ENCODE results near the gene NF2. TPM values are rescaled to one million over a fixed set of nuclear protein-coding genes. Genes with fewer than 3 reads are reported as not detected.
A peak's percentile ranks its signal among the peaks of the same experiment; 100 is the strongest.

Gene NF2
- total RNA-seq, 8 experiments from 2014 or later: 20.3 to 51.2 (median 34.8) TPM

- Histone ChIP-seq H3K27ac (no peak overlapping the region), H3K4me1 (replicated peaks in 1 of 2) (peaks cover 14 to 18% of the 10 kb centered on the region in 2 donors)
- in situ Hi-C loops (cut with MboI; ENCODE audit: low pct_unique_long_range_greater_than_20kb in 2 of 9, low sequenced_read_pairs in 9 of 9, unreplicated experiment in 9 of 9): loop anchor here in 4 of 9 experiments (25.0 kb wide), 2 partner anchors 321 to 396 kb away; partner anchors contain the start of gene HORMAD2 (in 3 of the 4)
Observed at GRCh38 chr22:29691636-29692326, 88.3 kb downstream of the NF2 start.

GRCh38 chr22:29692327-29692640, 88.9 kb downstream of the NF2 start:
- H3K27ac ChIP-seq: no peak overlapping the region
- 20 to 71% methylated on average over 1 to 2 of the region's 4 CpGs; no CpG with 5 or more reads in 8 of the 10 experiments for WGBS, 10 experiments
- H3K4me3 ChIP-seq: no peak overlapping the region
- H3K4me1 ChIP-seq (replicated peaks in 1 of 2): peaks cover 14 to 16% of the 10 kb centered on the region in 2 donors
- in situ Hi-C loops (cut with MboI; ENCODE audit: low pct_unique_long_range_greater_than_20kb in 2 of 9, low sequenced_read_pairs in 9 of 9, unreplicated experiment in 9 of 9): loop anchor here in 4 of 9 experiments (25.0 kb wide), 2 partner anchors 320 to 395 kb away; partner anchors contain the start of gene HORMAD2 (in 3 of the 4)
- ATAC-seq (replicated peaks in 6 of 8): no peak

More at GRCh38 chr22:29691636-29692326, 88.3 kb downstream of the NF2 start:
- H3K4me3 ChIP-seq: no peak overlapping the region
- no peak for ATAC-seq (replicated peaks in 6 of 8)
- 74 to 89% (median 80%) methylated on average over 2 to 5 of the region's 13 CpGs; no CpG with 5 or more reads in 5 of the 10 experiments for WGBS, 10 experiments

- Histone ChIP-seq H3K4me3 (no peak overlapping the region), H3K4me1 (replicated peaks in 1 of 2) (peaks cover 16 to 18% of the 10 kb centered on the region in 2 donors), H3K27ac (no peak overlapping the region)
- no peak for ATAC-seq (replicated peaks in 6 of 8)
- in situ Hi-C loops (cut with MboI; ENCODE audit: low pct_unique_long_range_greater_than_20kb in 2 of 9, low sequenced_read_pairs in 9 of 9, unreplicated experiment in 9 of 9): loop anchor here in 4 of 9 experiments (25.0 kb wide), 2 partner anchors 319 to 394 kb away; partner anchors contain the start of gene HORMAD2 (in 3 of the 4)
- WGBS, 10 experiments: 20 to 100% (median 87%) methylated on average over 1 to 7 of the region's 8 CpGs; no CpG with 5 or more reads in 2 of the 10 experiments
Observed at GRCh38 chr22:29693161-29693560, 89.7 kb downstream of the NF2 start.

GRCh38 chr22:29693671-29694070, 90.2 kb downstream of the NF2 start:
- no peak overlapping the region for H3K27ac ChIP-seq
- peak in 3 of 8 experiments; percentile 42 to 89 (median 67) for ATAC-seq (replicated peaks in 6 of 8)
- WGBS, 10 experiments: 0 to 100% (median 83%) methylated on average over 1 to 8 of the region's 9 CpGs; no CpG with 5 or more reads in 4 of the 10 experiments
- in situ Hi-C loops (cut with MboI; ENCODE audit: low pct_unique_long_range_greater_than_20kb in 2 of 9, low sequenced_read_pairs in 9 of 9, unreplicated experiment in 9 of 9): loop anchor here in 4 of 9 experiments (25.0 kb wide), 2 partner anchors 319 to 394 kb away; partner anchors contain the start of gene HORMAD2 (in 3 of the 4)
- peaks cover 17 to 23% of the 10 kb centered on the region in 2 donors for H3K4me1 ChIP-seq (replicated peaks in 1 of 2)
- no peak overlapping the region for H3K4me3 ChIP-seq

- H3K4me3 ChIP-seq: no peak overlapping the region
- H3K27ac ChIP-seq: no peak overlapping the region
- peaks cover 12 to 18% of the 10 kb centered on the region in 2 donors for H3K4me1 ChIP-seq (replicated peaks in 1 of 2)
- ATAC-seq (replicated peaks in 6 of 8): peak in 1 of 8 experiments; percentile 89
- in situ Hi-C loops (cut with MboI; ENCODE audit: low pct_unique_long_range_greater_than_20kb in 2 of 9, low sequenced_read_pairs in 9 of 9, unreplicated experiment in 9 of 9): loop anchor here in 4 of 9 experiments (25.0 kb wide), 2 partner anchors 317 to 392 kb away; partner anchors contain the start of gene HORMAD2 (in 3 of the 4)
- WGBS, 10 experiments: 80 to 100% (median 100%) methylated on average over 2 to 7 of the region's 33 CpGs; no CpG with 5 or more reads in 7 of the 10 experiments
Observed at GRCh38 chr22:29695129-29695926, 91.9 kb downstream of the NF2 start.

- ATAC-seq (replicated peaks in 6 of 8): peak in 6 of 8 experiments; percentile 9 to 54 (median 26)
- in situ Hi-C loops (cut with MboI; ENCODE audit: low pct_unique_long_range_greater_than_20kb in 2 of 9, low sequenced_read_pairs in 9 of 9, unreplicated experiment in 9 of 9): loop anchor here in 4 of 9 experiments (25.0 kb wide), 2 partner anchors 314 to 389 kb away; partner anchors contain the start of gene HORMAD2 (in 3 of the 4)
- WGBS, 10 experiments: 60 to 100% (median 78%) methylated on average over 1 to 5 of the region's 16 CpGs; no CpG with 5 or more reads in 3 of the 10 experiments
- Histone ChIP-seq H3K27ac (no peak overlapping the region), H3K4me3 (no peak overlapping the region), H3K4me1 (replicated peaks in 1 of 2) (peaks cover 35 to 44% of the 10 kb centered on the region in 2 donors)
Observed at GRCh38 chr22:29697853-29698598, 94.6 kb downstream of the NF2 start.

GRCh38 chr22:29700206-29700899, 96.9 kb downstream of the NF2 start:
- H3K4me1 ChIP-seq (replicated peaks in 1 of 2): peaks cover 56 to 64% of the 10 kb centered on the region in 2 donors
- in situ Hi-C loops (cut with MboI; ENCODE audit: low pct_unique_long_range_greater_than_20kb in 2 of 9, low sequenced_read_pairs in 9 of 9, unreplicated experiment in 9 of 9): no loop called here
- no peak overlapping the region for H3K4me3 ChIP-seq
- no peak overlapping the region for H3K27ac ChIP-seq
- peak in 4 of 8 experiments; percentile 3 to 39 (median 12) for ATAC-seq (replicated peaks in 6 of 8)
- 38 to 70% (median 52%) methylated on average over 1 to 9 of the region's 19 CpGs; no CpG with 5 or more reads in 2 of the 10 experiments for WGBS, 10 experiments

GRCh38 chr22:29700900-29701154, 97.4 kb downstream of the NF2 start:
- no peak overlapping the region for H3K4me3 ChIP-seq
- 20 to 87% (median 63%) methylated on average over 1 to 7 of the region's 9 CpGs; no CpG with 5 or more reads in 7 of the 10 experiments for WGBS, 10 experiments
- peaks cover 60 to 69% of the 10 kb centered on the region in 2 donors for H3K4me1 ChIP-seq (replicated peaks in 1 of 2)
- in situ Hi-C loops (cut with MboI; ENCODE audit: low pct_unique_long_range_greater_than_20kb in 2 of 9, low sequenced_read_pairs in 9 of 9, unreplicated experiment in 9 of 9): no loop called here
- no peak overlapping the region for H3K27ac ChIP-seq
- no peak for ATAC-seq (replicated peaks in 6 of 8)

GRCh38 chr22:29701155-29701999, 97.9 kb downstream of the NF2 start:
- H3K4me3 ChIP-seq: no peak overlapping the region
- ATAC-seq (replicated peaks in 6 of 8): peak in 6 of 8 experiments; percentile 20 to 50 (median 26)
- WGBS, 10 experiments: 0 to 58% (median 39%) methylated on average over 1 to 9 of the region's 14 CpGs; no CpG with 5 or more reads in 2 of the 10 experiments
- in situ Hi-C loops (cut with MboI; ENCODE audit: low pct_unique_long_range_greater_than_20kb in 2 of 9, low sequenced_read_pairs in 9 of 9, unreplicated experiment in 9 of 9): no loop called here
- H3K27ac ChIP-seq: no peak overlapping the region
- peaks cover 66 to 74% of the 10 kb centered on the region in 2 donors for H3K4me1 ChIP-seq (replicated peaks in 1 of 2)

GRCh38 chr22:29702000-29702930, 98.8 kb downstream of the NF2 start:
- 23 to 60% (median 35%) methylated on average over 1 to 7 of the region's 14 CpGs; no CpG with 5 or more reads in 2 of the 10 experiments for WGBS, 10 experiments
- peaks cover 75 to 81% of the 10 kb centered on the region in 2 donors for H3K4me1 ChIP-seq (replicated peaks in 1 of 2)
- H3K4me3 ChIP-seq: no peak overlapping the region
- in situ Hi-C loops (cut with MboI; ENCODE audit: low pct_unique_long_range_greater_than_20kb in 2 of 9, low sequenced_read_pairs in 9 of 9, unreplicated experiment in 9 of 9): no loop called here
- no peak overlapping the region for H3K27ac ChIP-seq
- peak in 3 of 8 experiments; percentile 21 to 33 (median 22) for ATAC-seq (replicated peaks in 6 of 8)
